HL-60 (cell line): ENCODE data around the gene TRDMT1.

Source experiments
- CTCF ChIP-seq: IDR thresholded peaks from one replicate; pipeline ENCODE4 v1.5.1; 2011; ENCODE audit warnings: low read length, control low read depth, inconsistent platforms; ENCODE audit not compliant: insufficient read depth
- GABPA ChIP-seq: IDR thresholded peaks from 2 replicates; pipeline ENCODE4 v1.6.1; 2012; ENCODE audit warnings: low read depth
- TF ChIP-seq, protein P1 (sequence below): IDR thresholded peaks from 2 replicates; pipeline ENCODE4 v1.6.1; 2012; ENCODE audit warnings: low read depth; ENCODE audit not compliant: insufficient replicate concordance

DNA sequence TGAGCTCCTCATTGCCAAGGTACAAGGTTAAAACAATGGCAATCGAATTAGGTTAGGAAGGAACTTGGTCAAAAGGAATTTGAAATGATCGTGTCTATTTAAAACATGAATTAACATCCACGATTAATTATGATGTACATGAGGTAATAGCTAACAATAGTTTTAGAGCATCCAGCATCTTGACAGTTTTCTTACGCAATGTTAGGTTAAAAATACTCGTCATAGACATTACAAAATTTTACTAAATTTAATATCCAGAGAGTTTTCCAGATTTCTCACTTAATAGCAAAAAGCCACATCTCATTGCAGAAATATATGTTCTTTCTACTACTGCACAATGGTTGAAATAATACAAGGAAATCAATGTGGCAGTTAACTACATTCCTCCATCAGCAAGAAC, 94.5 kb downstream of the TRDMT1 start:
- TF ChIP-seq GABPA (no peak), CTCF (no peak)
- TF ChIP-seq, protein P1, sequence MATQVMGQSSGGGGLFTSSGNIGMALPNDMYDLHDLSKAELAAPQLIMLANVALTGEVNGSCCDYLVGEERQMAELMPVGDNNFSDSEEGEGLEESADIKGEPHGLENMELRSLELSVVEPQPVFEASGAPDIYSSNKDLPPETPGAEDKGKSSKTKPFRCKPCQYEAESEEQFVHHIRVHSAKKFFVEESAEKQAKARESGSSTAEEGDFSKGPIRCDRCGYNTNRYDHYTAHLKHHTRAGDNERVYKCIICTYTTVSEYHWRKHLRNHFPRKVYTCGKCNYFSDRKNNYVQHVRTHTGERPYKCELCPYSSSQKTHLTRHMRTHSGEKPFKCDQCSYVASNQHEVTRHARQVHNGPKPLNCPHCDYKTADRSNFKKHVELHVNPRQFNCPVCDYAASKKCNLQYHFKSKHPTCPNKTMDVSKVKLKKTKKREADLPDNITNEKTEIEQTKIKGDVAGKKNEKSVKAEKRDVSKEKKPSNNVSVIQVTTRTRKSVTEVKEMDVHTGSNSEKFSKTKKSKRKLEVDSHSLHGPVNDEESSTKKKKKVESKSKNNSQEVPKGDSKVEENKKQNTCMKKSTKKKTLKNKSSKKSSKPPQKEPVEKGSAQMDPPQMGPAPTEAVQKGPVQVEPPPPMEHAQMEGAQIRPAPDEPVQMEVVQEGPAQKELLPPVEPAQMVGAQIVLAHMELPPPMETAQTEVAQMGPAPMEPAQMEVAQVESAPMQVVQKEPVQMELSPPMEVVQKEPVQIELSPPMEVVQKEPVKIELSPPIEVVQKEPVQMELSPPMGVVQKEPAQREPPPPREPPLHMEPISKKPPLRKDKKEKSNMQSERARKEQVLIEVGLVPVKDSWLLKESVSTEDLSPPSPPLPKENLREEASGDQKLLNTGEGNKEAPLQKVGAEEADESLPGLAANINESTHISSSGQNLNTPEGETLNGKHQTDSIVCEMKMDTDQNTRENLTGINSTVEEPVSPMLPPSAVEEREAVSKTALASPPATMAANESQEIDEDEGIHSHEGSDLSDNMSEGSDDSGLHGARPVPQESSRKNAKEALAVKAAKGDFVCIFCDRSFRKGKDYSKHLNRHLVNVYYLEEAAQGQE = no peak
